Neuron (in vitro differentiated cells): ENCODE measurements around the gene MRPL58.
"Not testable (repeated sequence)": the region's sequence is repeated elsewhere in the genome, so short reads cannot be mapped to it uniquely, and the experiment has no call there.

Experiments
- H2AFZ ChIP-seq: one replicate; pipeline ENCODE4 v1.6.1; 2013; ENCODE audit warnings: low read depth, mild to moderate bottlenecking, inconsistent platforms, low read length, moderate library complexity
- H3K27me3 ChIP-seq: one replicate; pipeline ENCODE4 v1.6.1; 2013; ENCODE audit warnings: low read length; ENCODE audit not compliant: insufficient read depth
- H3K36me3 ChIP-seq: one replicate; pipeline ENCODE4 v1.6.1; 2013; ENCODE audit warnings: low read length; ENCODE audit not compliant: insufficient read depth
- H3K4me1 ChIP-seq: one replicate; pipeline ENCODE4 v1.6.1; 2013; ENCODE audit warnings: low read length; ENCODE audit not compliant: insufficient read depth
- H3K4me3 ChIP-seq: 2 replicates; pipeline ENCODE4 v1.5.1; 2013; ENCODE audit warnings: mild to moderate bottlenecking, low read length, moderate library complexity
- H3K9me3 ChIP-seq: one replicate; pipeline ENCODE4 v1.6.1; 2013; ENCODE audit warnings: low read length

MRPL58 gene

GRCh38 chr17:75010683-75011400 is 1.6 kb upstream of the MRPL58 start:
- H3K9me3 ChIP-seq: no peaks in the 10 kb centered on the region
- H3K4me1 ChIP-seq: peaks cover 26% of the 10 kb centered on the region
- H2AFZ ChIP-seq: no peak overlapping the region
- no peak overlapping the region for H3K4me3 ChIP-seq
- no peaks in the 10 kb centered on the region for H3K36me3 ChIP-seq
- H3K27me3 ChIP-seq: no peaks in the 10 kb centered on the region

- no peaks in the 10 kb centered on the region for H3K27me3 ChIP-seq
- peaks cover 26% of the 10 kb centered on the region for H3K4me1 ChIP-seq
- no peaks in the 10 kb centered on the region for H3K9me3 ChIP-seq
- peak overlapping the region; percentile 91 for H2AFZ ChIP-seq
- peak overlapping the region; percentile 63 for H3K4me3 ChIP-seq
- H3K36me3 ChIP-seq: peaks cover 3% of the 10 kb centered on the region
Measured at GRCh38 chr17:75011401-75012095, 922 bp upstream of the MRPL58 start.

- peaks cover 26% of the 10 kb centered on the region for H3K4me1 ChIP-seq
- no peaks in the 10 kb centered on the region for H3K9me3 ChIP-seq
- H3K27me3 ChIP-seq: no peaks in the 10 kb centered on the region
- H3K36me3 ChIP-seq: peaks cover 8% of the 10 kb centered on the region
- H2AFZ ChIP-seq: peak overlapping the region; percentile 91
- peak overlapping the region; percentile 63 for H3K4me3 ChIP-seq
Measured at GRCh38 chr17:75012096-75012345, 449 bp upstream of the MRPL58 start.

GRCh38 chr17:75013092-75013559 is 656 bp downstream of the MRPL58 start:
- H3K9me3 ChIP-seq: no peaks in the 10 kb centered on the region
- H2AFZ ChIP-seq: no peak overlapping the region
- H3K4me3 ChIP-seq: peak overlapping the region; percentile 63
- H3K27me3 ChIP-seq: no peaks in the 10 kb centered on the region
- peaks cover 8% of the 10 kb centered on the region for H3K36me3 ChIP-seq
- peaks cover 26% of the 10 kb centered on the region for H3K4me1 ChIP-seq

- Histone ChIP-seq H3K27me3 (no peaks in the 10 kb centered on the region), H3K4me3 (no peak overlapping the region), H3K36me3 (peaks cover 40% of the 10 kb centered on the region), H3K9me3 (no peaks in the 10 kb centered on the region), H2AFZ (no peak overlapping the region), H3K4me1 (no peaks in the 10 kb centered on the region)
Measured at GRCh38 chr17:75019146-75019545, 6.7 kb downstream of the MRPL58 start.

GRCh38 chr17:75019710-75020109 is 7.2 kb downstream of the MRPL58 start:
- Histone ChIP-seq H3K27me3 (no peaks in the 10 kb centered on the region), H3K4me1 (no peaks in the 10 kb centered on the region), H3K4me3 (no peak overlapping the region), H3K36me3 (peaks cover 40% of the 10 kb centered on the region), H3K9me3 (peaks cover under 1% of the 10 kb centered on the region), H2AFZ (no peak overlapping the region)

GRCh38 chr17:75020331-75021110 is 8.1 kb downstream of the MRPL58 start:
- Histone ChIP-seq H3K4me1 (no peaks in the 10 kb centered on the region), H3K27me3 (no peaks in the 10 kb centered on the region), H3K9me3 (peaks cover 2% of the 10 kb centered on the region), H3K36me3 (peaks cover 40% of the 10 kb centered on the region), H2AFZ (no peak overlapping the region), H3K4me3 (no peak overlapping the region)

- Histone ChIP-seq H3K27me3 (no peaks in the 10 kb centered on the region), H3K4me1 (no peaks in the 10 kb centered on the region), H3K9me3 (peaks cover 2% of the 10 kb centered on the region), H3K4me3 (no peak overlapping the region), H2AFZ (no peak overlapping the region), H3K36me3 (peaks cover 28% of the 10 kb centered on the region)
Measured at GRCh38 chr17:75024686-75025397, 12.4 kb downstream of the MRPL58 start.

- H3K4me3 ChIP-seq, H3K4me1 ChIP-seq, H2AFZ ChIP-seq, H3K27me3 ChIP-seq, H3K9me3 ChIP-seq: not testable (repeated sequence)
- H3K36me3 ChIP-seq: peaks cover 24% of the 10 kb centered on the region
Measured at GRCh38 chr17:75025398-75025734, 12.9 kb downstream of the MRPL58 start.

- not testable (repeated sequence) for H3K4me1 ChIP-seq, H3K27me3 ChIP-seq, H2AFZ ChIP-seq, H3K9me3 ChIP-seq, H3K4me3 ChIP-seq
- H3K36me3 ChIP-seq: peaks cover 11% of the 10 kb centered on the region
Measured at GRCh38 chr17:75026650-75027049, 14.2 kb downstream of the MRPL58 start.

GRCh38 chr17:75030161-75030560 is 17.7 kb downstream of the MRPL58 start:
- H2AFZ ChIP-seq: no peak overlapping the region
- H3K36me3 ChIP-seq: no peaks in the 10 kb centered on the region
- H3K4me1 ChIP-seq: no peaks in the 10 kb centered on the region

GRCh38 chr17:75031972-75032719 is 19.7 kb downstream of the MRPL58 start:
- Histone ChIP-seq H3K4me1 (peaks cover 4% of the 10 kb centered on the region), H3K36me3 (no peaks in the 10 kb centered on the region), H2AFZ (no peak overlapping the region), H3K9me3 (no peaks in the 10 kb centered on the region), H3K4me3 (peak overlapping the region; percentile 10), H3K27me3 (no peaks in the 10 kb centered on the region)

More at GRCh38 chr17:75030161-75030560, 17.7 kb downstream of the MRPL58 start:
- no peaks in the 10 kb centered on the region for H3K27me3 ChIP-seq
- H3K9me3 ChIP-seq: no peaks in the 10 kb centered on the region
- H3K4me3 ChIP-seq: no peak overlapping the region
